NCI-H1417 treated with DMSO at 0.1 percent for 48 hours (cell line): ENCODE results near the gene TSHZ2.

Source experiments
- DNase-seq: peaks from one replicate; lab custom pipeline; 2025; lab: John Stamatoyannopoulos, UW

The TSHZ2 gene

DNA sequence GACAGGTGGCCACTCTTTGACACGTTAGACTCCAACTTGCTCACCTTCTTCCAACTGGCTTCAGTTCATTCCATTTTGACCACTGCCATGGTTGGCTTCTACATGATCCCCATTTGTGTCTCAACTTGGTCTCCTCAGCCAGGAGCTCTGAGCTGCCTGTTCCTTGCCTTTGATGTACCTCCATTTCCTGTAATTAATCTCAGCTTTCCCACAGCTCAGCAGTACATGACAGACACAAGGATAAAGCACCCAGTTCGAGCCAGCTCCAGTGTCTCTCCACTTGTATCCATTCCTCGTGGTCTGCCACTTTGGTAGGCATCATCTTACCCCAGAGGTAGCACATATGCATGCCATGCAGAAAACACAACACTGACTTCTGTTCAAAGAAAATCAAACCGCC, 161.0 kb downstream of the TSHZ2 start:
- no peak for DNase-seq

DNA sequence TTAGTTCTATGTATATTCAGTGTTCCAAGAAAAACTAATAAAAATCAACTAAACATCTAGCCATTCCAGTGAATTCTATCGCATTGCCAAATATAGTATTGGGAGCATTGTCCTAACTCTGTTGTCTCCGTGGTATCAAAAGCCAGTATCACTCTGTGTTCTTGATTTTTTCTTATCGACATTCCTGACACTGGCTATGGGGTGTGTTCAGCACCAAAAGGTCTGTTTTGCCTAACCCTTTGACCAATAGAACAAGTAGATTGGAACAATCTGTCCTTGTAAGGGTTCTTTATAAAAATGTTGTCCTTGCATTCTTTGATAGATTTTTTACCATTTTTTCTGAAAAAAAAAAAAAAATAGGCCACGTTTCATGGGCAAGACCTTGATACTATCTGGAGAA, 161.5 kb downstream of the TSHZ2 start:
- no peak for DNase-seq

DNA sequence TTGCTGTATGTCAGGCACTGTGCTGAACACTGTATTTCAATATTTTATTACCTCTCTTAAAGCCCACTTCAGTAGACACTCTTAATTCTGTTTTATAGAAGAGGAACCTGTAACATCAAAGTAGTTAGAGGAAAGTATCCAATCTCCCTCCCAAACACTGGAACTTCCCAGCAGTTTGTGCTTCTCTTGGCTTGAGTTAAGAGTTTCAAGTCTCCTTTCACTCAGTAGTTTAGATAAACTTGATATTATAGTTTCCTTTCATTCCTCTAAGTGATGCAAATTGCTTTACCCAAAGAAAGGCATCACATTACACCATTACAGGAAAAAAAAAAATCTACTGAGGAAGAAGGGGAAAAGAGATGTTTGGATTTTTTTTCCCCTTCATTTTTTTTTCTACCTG, 164.3 kb downstream of the TSHZ2 start:
- no peak for DNase-seq

DNA sequence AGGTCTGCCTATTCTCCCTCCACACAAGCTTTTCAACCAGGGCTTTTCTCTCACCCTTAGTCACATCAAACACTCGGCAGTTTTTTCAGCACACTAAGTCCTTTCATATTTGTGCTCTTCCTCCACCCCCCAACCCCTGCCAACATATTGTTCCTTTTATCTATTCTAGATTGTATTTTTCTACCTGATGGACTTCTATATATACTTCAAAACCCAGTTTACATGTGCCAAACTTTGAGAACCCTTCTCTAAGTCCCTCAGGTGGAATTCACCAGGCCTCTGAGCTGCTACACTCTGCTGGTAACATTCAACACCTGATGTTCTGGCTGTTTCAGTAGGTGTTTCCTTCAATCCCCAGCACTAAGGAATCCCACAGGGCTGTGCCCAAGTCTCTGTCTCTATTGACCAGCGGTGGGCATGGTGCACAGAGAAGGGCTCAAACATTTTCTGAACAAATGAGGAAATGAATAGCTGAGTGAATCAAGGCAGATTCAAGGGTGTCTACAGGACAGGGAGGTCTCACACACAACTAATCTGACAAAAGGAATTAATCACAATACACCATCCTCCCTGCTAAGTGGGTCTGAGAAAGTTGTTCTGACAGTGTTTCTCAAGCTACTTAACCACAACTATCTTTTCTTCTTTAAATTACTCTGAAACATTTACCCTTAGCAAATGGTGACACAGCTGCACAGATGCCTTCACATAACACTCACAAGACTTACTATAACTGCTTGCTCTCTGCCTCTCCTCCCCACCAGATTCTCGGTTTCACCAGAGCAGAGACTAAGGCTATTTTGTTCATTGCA, 166.5 kb downstream of the TSHZ2 start:
- no peak for DNase-seq

DNA sequence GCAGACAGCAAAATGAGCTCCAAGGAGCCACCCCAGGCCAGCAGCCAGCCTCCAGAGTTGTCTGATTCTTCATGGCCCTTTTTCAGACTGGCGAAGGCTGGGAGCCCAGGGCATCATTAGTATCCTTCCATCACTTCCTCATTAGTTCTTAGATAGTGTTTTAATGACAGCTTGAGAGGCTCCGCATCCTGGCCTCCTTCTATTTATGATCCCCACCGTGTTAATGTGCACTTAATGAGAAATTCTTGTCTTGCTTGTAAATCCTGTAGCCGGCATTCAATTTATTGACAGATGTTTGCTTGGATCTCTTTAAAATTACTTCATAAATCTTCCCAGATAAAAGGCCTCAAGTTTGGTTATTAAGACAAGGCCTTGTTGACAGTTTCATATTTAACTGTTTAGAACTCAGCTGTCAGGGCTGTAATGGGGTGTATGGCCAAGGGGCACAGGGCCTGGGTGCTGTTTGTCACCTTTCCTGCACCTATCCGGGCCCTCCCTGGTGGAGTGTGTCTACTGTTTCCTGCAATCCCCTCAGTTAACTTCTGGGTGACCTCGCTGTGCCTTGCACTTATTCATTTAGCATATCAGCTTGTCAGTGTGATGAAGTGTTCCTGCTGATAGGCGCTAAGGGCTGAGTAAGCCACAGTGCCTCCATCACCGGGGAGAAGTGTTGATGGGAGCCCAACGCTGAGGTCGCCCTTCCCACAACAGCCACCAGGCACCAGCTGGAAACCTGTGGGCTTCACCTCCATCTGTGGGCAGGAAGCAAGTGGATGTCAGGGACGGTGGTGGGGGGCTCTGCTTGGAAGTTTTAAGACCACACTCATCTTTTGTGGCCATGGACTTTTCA, 169.3 kb downstream of the TSHZ2 start:
- DNase-seq = no peak

DNA sequence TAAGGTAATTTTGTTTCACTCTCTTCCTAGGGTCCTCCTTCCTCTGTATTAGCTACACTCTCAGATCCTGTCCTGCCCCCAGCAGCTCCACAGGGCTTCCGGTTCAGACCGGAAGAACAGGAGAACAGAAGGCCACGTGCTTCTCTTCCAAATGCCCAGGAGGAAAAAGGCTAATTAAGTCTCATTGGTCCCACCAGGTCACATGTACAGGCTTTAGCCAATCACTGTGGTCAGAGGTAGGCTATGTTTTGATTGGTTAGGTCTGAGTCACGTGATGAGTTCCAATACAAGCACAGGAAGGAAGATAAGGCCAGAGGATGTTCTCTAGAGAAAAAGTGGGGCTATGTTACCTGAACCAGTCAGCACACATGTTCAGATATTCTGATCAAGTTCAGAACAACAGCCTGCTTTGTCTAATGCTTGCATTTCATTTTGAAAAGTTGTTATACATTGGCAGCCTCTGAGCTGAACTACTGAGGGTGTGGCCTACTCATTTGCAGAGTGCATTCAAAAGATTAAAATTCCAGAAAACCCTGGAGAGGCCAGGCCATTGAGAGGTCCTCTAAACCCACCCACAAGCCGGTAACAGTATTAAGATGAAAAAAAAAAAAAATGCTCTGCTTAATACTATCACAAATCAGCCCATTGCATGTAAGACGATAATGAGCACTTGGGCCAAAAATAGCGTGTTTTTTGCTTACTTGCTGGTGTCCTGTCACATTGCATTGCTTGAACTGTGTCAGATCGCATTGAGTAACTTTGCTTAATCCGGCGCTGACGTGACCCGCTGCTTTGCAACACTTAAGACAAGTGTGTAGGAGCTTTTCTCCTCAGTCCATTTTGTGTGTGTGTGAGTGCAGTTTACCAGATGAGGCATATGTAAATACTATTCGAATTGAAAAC, 170.3 kb downstream of the TSHZ2 start:
- no peak for DNase-seq

DNA sequence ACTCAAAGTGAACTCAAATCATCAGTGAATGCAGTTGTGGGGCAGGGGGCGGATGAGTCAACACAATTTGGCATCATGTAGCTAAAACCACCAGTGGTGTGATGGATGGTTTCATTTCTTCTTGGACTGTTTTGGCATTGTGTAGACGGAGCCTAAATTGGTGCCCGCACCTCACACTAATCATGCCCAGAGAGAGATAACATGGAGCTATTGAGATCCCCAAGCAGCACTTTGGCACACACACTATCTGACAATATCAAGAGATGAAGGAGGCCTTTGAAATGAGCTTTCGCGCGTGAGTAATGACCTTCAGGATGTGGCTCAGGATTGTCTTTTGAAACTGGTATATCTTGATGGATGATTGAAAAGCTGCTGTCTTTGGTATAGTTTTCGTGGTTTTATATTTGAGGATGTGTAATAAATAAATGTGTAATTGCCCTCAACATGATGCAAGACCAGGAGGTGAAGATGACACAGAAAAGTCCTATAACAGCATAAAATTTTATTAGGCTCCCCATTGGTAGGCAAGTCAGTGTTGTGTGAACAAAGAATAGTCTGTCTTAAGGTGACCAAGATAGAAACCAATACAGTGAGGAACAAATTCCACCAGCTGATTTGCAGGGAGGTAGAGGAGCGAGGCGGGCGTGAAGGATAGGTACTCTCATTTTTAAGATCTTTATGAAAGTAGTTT, 174.2 kb downstream of the TSHZ2 start:
- no peak for DNase-seq

DNA sequence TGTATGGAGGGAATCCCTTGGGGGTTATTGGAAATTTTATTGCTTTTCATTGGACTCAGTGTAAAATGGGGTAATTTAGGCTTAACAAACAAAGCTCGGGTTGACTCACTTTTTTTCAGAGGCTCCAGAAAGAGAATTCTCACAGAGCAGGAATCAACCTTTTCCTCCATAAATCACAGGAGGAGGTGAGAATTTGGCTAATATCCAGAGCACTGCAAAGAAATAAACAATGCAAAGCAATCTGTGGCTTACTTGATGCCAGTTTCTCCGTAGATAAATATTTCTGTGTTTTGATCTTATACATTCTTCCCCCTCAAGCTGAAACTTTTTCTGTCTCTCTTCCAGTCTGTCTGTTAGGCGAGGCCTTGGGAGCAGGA, 176.6 kb downstream of the TSHZ2 start:
- no peak for DNase-seq

DNA sequence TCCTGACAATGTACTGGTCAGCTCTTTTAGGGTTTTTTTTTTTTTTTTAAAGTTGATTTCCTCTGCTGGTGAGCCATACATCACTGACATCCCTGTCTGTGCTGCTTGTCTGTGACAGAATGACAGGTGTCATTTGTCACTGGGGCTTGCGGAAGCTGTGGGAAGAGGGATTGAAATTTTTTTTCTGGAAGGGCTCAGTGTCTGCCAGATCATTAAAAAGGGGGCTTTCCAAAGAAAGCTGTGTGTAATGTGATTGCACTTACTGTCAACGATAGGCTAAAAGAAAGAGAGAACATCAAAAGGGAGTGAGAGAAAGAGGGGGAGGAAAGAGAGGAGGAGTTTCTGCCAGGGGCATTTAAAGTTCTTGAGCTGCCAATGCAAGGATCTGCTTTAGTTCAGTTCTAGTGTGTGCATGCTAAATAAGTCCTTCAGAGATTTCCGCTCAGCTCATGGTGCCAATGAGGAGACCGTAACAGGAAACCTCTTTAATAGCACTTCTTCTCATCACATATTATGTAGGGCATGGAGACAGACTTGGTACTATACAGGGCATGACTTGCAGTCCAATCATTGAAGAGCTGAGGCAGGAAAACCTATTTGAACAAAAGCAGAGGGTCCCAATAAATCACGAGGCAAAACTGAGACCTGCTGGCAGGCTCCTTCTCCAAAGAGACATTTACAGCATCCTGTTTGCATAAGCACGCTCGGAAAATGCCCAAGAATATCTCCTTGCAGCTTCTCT, 177.2 kb downstream of the TSHZ2 start:
- no peak for DNase-seq

DNA sequence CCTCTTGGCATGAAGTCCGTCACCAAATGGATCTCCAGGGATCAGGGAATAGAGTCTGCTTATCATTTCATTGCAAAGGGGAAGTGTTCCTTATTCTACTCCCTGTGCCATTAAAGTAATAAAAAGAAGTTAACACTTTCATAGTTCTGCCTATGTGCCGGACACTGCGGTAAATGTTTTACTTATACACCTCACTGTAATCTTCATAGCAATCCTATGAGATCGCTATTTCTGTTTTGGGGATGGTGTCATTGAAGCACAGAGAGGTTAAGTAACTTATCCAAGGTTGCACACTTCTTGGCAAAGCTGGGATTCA, 177.7 kb downstream of the TSHZ2 start:
- no peak for DNase-seq

DNA sequence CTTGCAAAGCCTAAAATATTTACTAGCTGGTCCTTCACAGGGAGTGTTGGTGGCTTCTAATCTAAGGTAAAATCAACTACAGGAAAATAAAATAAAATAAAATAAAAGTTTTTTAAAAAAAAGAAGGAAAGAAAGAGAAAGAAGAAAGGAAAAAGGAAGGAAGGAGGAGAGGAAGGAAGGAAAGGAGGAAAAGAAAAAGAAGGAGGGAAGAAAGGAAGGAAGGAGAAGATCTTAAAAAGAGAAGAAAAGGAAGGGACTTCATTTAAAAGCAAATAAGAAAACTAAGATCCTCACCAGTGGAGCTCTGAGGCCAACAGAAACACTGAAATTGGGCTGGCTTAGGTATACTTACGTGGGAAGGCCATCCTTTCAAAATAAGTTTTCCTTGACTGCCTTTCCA, 178.4 kb downstream of the TSHZ2 start:
- no peak for DNase-seq

DNA sequence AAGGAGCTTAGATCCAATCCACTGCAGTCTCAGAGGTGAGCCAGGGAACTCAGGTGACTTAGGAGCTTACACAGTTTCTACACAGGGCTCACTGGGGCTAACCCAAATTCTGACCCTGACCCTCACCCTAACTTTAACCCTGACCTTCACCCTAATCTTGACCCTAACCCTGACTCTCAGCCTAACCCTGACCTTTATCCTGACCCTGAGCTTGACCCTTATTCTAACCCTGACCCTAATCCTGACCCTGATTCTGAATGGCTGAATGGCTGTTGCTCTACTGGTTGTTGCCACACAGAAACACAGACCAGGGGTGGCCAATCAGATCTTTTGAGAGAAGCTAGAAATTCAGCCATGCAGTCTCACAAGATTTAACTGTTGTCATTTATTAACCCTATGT, 180.1 kb downstream of the TSHZ2 start:
- DNase-seq = no peak

DNA sequence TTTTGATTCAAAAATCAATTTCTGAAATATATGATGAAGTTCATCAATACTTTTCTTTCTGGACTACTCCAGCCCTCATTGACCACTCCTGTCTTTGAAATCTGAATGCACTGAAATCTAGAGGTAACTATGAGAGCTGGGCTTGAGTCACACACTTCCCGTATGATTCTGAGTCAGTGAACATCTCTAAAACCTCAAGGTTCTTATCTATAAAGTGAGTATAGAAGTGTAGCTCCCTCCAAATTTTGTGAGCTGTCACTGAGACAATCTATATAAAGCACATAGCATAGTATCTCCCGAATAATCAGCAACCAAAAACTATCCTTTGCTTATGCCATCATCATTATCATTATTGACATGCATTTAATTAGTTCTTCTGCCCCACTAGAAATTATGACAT, 182.4 kb downstream of the TSHZ2 start:
- no peak for DNase-seq

DNA sequence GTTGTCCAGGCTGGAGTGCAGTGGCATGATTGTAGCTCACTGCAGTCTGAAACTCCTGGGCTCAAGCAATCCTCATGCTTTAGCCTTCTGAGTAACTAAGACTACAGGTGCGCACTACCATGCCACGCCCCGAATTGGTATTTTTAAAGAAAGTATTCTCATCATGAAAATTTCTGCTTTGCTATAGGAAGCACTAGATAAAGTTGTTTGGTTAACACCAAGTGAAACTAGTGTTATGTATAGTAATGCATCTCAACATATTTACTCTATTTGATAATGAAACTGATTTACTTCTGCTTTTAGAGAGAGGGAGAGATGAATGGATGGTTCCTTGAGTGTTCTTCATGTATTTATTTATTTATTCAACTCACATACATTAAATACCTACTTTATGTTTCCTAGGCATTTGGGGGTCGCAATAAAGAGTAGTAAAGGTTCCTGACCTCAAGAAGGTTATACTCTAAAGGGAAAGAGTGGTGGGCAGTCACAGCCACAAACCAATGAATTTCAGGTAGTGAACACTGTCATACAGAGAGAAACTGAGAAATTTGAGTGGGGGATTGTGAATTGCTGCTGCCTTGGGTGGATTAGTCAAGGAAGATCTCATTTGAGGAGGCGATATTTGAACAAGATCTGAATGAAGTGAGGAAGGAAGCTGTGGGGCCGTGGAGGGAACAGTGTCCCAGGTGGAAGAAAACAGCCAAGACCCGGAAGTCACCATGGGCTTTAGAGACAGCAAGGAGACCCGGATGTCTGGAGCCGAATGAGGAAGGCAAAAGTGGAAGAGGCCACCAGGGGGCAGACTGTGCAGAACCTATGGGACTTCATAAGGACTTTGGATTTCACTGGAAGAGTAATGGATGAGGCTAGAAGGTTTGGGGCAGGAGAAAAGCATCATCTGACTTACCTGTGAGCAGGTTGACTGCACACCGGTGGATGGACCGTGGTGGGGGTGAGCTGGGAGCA, 185.6 kb downstream of the TSHZ2 start:
- DNase-seq = no peak

DNA sequence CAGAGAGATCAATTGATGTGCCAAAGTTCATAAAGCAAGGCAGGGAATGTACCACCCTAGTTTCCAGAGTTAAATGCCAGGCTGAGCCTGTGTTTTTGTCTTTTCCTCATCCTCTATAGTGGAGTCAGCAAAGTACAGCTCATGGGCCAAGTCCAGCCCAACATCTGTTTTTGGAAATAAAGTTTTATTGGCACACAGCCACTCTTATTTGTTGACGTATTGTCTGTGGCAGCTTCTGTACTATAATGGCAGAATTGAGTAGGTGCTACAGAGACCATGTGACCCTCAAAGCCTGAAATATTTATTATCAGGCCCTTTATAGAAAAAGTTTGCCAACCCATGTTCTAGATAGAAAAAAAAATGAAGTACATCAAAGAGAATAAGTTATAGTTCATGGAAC, 187.0 kb downstream of the TSHZ2 start:
- no peak for DNase-seq

DNA sequence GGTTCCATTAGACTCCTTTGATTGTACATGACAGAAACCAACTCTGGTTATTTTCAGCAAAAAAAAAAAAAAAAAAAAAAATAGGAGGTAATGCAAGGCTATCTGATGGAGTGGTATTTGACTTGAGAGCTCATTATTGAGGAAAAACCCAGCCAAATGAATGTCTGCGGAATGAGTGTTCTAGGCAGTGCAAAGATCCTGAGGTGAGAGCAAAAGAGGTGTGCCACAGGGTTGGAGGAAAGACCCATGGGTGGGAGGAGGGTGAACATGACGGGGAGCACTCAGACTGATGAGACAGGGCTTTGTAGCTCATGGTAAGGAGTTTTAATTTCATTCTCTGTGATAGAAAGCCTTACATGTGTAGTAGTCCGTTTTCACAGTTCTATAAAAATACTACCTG, 188.9 kb downstream of the TSHZ2 start:
- DNase-seq = no peak

DNA sequence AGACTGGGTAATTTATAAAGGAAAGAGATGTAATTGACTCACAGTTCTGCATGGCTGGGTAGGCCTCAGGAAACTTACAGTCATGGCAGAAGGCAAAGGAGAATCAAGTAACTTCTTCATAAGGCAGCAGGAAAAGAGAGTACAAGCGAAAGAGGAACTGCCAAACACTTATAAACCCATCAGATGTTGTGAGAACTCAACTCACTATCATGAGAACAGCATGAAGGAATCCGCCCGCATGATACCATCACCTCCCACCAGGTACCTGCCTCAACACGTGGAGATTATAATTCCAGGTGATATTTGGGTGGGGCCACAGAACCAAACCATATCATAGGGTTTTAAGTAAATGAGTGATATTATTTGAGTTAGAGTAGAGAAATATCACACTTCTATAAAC, 189.3 kb downstream of the TSHZ2 start:
- DNase-seq = no peak

DNA sequence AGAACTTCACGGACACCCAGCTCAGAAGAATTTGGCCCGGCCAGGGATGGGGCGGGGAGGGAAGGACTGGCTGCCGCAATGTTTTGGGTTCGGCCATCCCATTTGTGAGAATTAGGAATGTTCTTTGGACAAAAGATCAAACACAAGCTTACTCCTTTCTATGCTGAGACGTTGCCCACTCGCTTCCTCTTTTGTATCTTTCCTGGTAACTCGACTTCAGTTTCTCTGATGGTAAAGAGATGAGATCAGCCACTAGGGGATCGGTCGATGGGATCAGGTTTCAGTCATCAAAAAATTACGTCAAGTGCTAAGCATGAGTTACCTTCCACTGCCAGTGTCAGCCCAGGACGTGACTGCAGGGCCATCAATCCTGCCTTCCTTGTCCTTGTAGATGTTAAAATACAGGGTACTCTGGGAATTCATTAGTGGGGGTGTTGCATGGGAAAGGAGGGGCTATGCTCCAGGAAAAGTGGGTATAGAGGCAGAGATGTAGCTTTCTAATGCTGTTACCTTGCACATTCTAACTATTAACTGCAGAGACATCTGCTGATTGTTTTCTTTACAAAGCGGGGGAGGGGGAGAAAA, 190.2 kb downstream of the TSHZ2 start:
- DNase-seq = no peak

DNA sequence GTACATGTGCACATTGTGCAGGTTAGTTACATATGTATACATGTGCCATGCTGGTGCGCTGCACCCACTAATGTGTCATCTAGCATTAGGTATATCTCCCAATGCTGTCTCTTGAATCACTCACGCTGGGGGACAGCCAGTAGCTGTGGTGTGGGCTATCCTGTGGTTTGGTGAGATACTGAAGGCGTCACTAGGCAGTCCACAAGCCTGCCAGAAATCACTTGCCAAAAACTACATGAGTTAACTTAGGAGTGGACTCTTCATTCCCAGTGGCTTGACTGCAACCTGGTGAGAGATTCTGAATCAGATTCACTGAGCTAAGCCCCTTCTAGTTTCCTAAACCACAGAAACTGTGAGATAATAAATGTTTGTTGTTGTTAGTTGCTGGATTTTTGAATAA, 191.3 kb downstream of the TSHZ2 start:
- no peak for DNase-seq

DNA sequence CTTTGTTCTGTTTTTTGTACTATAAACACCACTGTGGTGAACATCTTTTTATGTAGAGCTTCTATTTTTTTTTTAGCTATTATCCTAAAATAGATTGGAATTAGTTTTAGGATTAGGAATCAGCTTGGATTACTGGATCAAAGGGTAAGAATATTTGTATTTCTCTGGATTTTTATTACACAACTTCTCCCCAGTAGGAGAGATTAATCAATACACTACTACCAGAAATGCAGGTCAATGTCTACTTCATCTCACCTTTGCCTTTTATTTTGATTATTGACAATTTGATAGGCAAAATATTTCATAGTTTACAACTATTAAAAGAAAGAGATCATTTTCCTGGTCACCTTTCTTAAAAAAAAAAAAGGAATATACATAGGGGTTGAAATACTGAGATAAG, 191.9 kb downstream of the TSHZ2 start:
- DNase-seq = no peak
